Activated CD8-positive, alpha-beta T cell treated with anti-CD3 and anti-CD28 coated beads for 36 hours (primary cell): ENCODE results near the gene UPK3A. TPM values are rescaled to one million over a fixed set of nuclear protein-coding genes. Genes with fewer than 3 reads are reported as not detected.

ENCODE experiments used
- ATAC-seq: fragments of 200-7000 bp; cut with Tn5 transposase; one replicate; pipeline ENCODE4 v1.10.0; 2021; ENCODE audit warnings: mild to moderate bottlenecking, moderate library complexity
- CTCF ChIA-PET: fragments of 350-600 bp; sonication (Branson Sonifier 250); formaldehyde crosslinking; loops from one replicate; lab custom pipeline; 2021; ENCODE audit warnings: antibody characterized with exemption; lab: Charles Lee
- POLR2A ChIA-PET: fragments of 350-600 bp; sonication (Branson Sonifier 250); formaldehyde crosslinking; loops from one replicate; lab custom pipeline; 2021; ENCODE audit warnings: antibody characterized with exemption; lab: Charles Lee
- DNase-seq: peaks from one replicate; pipeline ENCODE4 v3.0.0-alpha.2; 2020
- H3K27ac Mint-ChIP-seq: one replicate; pipeline ENCODE4 v1.8.0; 2021; ENCODE audit warnings: mild to moderate bottlenecking, mixed read lengths
- H3K27me3 Mint-ChIP-seq: one replicate; pipeline ENCODE4 v1.8.0; 2021; ENCODE audit warnings: mixed read lengths
- H3K36me3 Mint-ChIP-seq: one replicate; pipeline ENCODE4 v1.8.0; 2021; ENCODE audit warnings: low read depth, mixed read lengths
- H3K4me1 Mint-ChIP-seq: one replicate; pipeline ENCODE4 v1.8.0; 2021; ENCODE audit warnings: low read depth, mixed read lengths
- H3K4me3 Mint-ChIP-seq: one replicate; pipeline ENCODE4 v1.8.0; 2021; ENCODE audit warnings: mild to moderate bottlenecking, moderate library complexity, mixed read lengths
- H3K9me3 Mint-ChIP-seq: one replicate; pipeline ENCODE4 v1.8.0; 2021; ENCODE audit warnings: mixed read lengths
- intact Hi-C: fragments of 100-400 bp; cut with micrococcal nuclease; formaldehyde crosslinking; loops from one replicate; pipeline ENCODE4 v1.10.0; 2022
- total RNA-seq, 2 experiments: library from RNA; stranded (reverse); gene quantifications; one replicate each; pipeline ENCODE4 v1.2.3, GENCODE V29; 2021
- TF ChIP-seq, protein P1 (sequence below): fragments of 200-600 bp; IDR thresholded peaks from one replicate; pipeline ENCODE4 v1.8.0; 2022; ENCODE audit warnings: antibody characterized with exemption, mild to moderate bottlenecking

Gene UPK3A
- total RNA-seq, 2 experiments from 2014 or later = not detected

DNA sequence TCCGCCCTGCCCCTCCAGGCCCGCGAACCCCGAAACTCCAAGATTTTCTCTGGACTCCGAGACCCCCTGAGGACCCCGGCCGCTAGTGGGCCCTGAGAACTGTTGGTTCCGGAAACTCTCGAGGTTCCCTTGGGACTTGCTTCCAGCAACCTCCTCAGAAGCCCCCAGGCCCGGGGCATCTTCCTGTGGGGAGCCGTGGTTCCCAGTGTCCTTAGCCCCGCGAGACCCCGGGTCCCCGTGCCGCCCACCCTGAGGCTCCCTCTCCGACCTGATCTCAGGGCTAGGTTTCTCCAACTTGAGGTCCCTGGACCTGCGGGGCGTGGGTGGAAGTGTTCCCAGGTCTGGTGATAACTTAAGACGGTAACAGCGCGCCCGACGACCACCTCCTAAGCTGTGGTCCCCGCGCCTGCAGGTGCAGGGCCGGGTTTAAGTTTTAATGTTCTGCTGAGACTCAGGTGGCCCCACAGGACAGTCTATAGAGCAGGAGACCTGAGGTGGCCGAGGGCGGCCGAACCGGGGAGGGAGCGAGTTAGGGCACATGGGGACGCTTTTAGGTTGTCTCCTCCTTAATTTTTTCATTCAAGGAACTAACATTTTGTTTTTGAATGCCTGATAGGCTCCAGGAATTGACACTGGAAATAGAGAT, 25.7 kb downstream of the UPK3A start:
- peak overlapping the region; percentile 85 for H3K4me3 Mint-ChIP-seq
- H3K9me3 Mint-ChIP-seq = no peaks in the 10 kb centered on the region
- no peaks in the 10 kb centered on the region for H3K27me3 Mint-ChIP-seq
- intact Hi-C loops = no loop called here
- DNase-seq (peak; percentile 42), ATAC-seq (no peak)
- H3K27ac Mint-ChIP-seq = peak overlapping the region; percentile 83
- ChIA-PET CTCF (no interaction called here), POLR2A (interaction anchor here (0.7 to 2.7 kb wide), 6 partner anchors 9 to 103 kb away, joined by 3 to 12 read pairs (median 5); partner anchors contain the start of genes RIBC2 and SMC1B)
- H3K4me1 Mint-ChIP-seq = peaks cover 50% of the 10 kb centered on the region
- TF ChIP-seq, protein P1, sequence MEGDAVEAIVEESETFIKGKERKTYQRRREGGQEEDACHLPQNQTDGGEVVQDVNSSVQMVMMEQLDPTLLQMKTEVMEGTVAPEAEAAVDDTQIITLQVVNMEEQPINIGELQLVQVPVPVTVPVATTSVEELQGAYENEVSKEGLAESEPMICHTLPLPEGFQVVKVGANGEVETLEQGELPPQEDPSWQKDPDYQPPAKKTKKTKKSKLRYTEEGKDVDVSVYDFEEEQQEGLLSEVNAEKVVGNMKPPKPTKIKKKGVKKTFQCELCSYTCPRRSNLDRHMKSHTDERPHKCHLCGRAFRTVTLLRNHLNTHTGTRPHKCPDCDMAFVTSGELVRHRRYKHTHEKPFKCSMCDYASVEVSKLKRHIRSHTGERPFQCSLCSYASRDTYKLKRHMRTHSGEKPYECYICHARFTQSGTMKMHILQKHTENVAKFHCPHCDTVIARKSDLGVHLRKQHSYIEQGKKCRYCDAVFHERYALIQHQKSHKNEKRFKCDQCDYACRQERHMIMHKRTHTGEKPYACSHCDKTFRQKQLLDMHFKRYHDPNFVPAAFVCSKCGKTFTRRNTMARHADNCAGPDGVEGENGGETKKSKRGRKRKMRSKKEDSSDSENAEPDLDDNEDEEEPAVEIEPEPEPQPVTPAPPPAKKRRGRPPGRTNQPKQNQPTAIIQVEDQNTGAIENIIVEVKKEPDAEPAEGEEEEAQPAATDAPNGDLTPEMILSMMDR = no peak
- H3K36me3 Mint-ChIP-seq = peaks cover 12% of the 10 kb centered on the region

DNA sequence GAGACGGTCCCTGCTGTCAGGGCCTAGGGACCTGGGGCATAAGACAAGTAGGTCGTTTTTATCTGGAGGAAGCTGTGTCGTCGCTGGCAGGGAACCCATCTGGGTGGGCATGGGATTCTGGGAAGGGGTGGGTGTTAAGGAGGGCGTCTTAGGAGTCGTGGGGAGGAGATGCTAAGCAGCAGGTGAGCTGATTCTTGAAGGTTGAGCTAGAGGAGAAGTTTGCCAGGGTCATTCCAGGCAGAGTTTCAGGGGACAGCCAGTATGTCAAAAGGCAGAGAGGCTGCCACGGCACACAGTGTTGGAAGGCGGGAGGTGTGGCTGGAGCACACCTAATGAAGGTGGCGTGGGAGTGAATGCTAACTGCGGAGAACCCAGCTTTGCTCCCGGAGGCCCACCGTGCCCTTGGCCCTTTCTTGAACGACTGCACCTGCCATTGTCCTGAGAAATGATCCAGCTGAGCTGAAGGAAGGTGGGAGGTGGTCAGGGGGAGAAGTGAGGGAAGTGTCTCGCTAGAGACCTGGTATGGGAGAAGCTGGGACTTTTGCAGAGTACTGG, 26.3 kb downstream of the UPK3A start:
- Mint-ChIP-seq H3K9me3 (no peaks in the 10 kb centered on the region), H3K4me1 (peaks cover 54% of the 10 kb centered on the region)
- CTCF ChIA-PET = no interaction called here

DNA sequence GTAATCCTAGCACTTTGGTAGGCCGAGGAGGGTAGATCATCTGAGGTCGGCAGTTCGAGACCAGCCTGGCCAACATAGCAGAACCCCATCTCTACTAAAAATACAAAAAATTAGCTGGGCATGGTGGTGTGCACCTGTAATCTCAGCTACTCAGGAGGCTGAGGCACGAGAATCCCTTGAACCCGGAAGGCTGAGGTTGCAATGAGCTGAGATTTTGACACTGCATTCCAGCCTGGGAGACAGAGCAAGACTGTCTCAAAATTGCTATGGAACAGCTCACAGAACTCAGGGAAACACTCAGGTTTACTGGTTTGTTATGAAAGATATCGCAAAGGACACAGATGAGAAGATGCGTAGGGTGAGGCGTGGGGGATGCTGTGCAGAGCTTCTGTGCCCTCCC, 27.7 kb downstream of the UPK3A start:
- no peak overlapping the region for H3K4me3 Mint-ChIP-seq
- H3K27me3 Mint-ChIP-seq = no peaks in the 10 kb centered on the region
- H3K36me3 Mint-ChIP-seq = peaks cover 12% of the 10 kb centered on the region
- peaks cover 63% of the 10 kb centered on the region for H3K4me1 Mint-ChIP-seq
- DNase-seq (no peak), ATAC-seq (no peak)
- intact Hi-C loops = no loop called here
- TF ChIP-seq, protein P1 = no peak
- ChIA-PET POLR2A (interaction anchor here (1.2 to 1.4 kb wide), 2 partner anchors 11 to 100 kb away, joined by 3 read pairs; no protein-coding TSS in a partner anchor), CTCF (interaction anchor here (0.6 to 1.4 kb wide), 2 partner anchors 43 to 118 kb away, joined by 3 read pairs; no protein-coding TSS in a partner anchor)
- H3K9me3 Mint-ChIP-seq = no peaks in the 10 kb centered on the region
- H3K27ac Mint-ChIP-seq = no peak overlapping the region

More for the DNA sequence above, 26.3 kb downstream of the UPK3A start:
- H3K27me3 Mint-ChIP-seq = no peaks in the 10 kb centered on the region
- H3K36me3 Mint-ChIP-seq = peaks cover 12% of the 10 kb centered on the region
- intact Hi-C loops = no loop called here
- POLR2A ChIA-PET = interaction anchor here (0.7 to 2.1 kb wide), 6 partner anchors 8 to 101 kb away, joined by 3 to 7 read pairs (median 5); no protein-coding TSS in a partner anchor
- TF ChIP-seq, protein P1 = no peak
- DNase-seq (no peak), ATAC-seq (no peak)
- peak overlapping the region; percentile 85 for H3K4me3 Mint-ChIP-seq
- peak overlapping the region; percentile 83 for H3K27ac Mint-ChIP-seq

DNA sequence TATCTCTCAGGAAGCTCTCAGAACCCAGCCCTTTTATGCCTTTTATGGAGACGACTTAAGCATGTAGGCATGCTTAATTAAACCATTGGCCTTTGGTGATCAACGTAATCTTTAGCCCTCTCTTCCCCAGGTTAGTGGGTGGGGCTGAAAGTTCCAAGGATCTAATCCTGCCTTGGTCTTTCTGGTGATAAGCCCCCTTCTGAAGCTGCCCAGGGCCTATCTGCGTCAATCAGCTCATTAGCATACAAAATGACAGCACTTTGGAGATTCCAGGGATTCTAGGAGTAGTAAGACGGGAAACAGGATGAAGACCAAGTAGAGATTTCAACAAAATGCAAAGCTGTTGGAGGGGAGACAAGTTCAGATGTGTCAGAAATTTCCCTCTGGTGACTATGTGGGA, 28.1 kb downstream of the UPK3A start:
- Mint-ChIP-seq H3K27me3 (no peaks in the 10 kb centered on the region), H3K4me3 (no peak overlapping the region), H3K27ac (no peak overlapping the region), H3K4me1 (peaks cover 67% of the 10 kb centered on the region), H3K9me3 (no peaks in the 10 kb centered on the region), H3K36me3 (peaks cover 12% of the 10 kb centered on the region)
- CTCF ChIA-PET = interaction anchor here (0.6 to 1.4 kb wide), 2 partner anchors 43 to 117 kb away, joined by 3 read pairs; no protein-coding TSS in a partner anchor
- POLR2A ChIA-PET = no interaction called here
- DNase-seq = no peak
- no peak for ATAC-seq
- intact Hi-C loops = no loop called here
- TF ChIP-seq, protein P1 = no peak
